Tibial nerve (tissue), 4 donors: ENCODE data around the gene ANO1. TPM values are rescaled to one million over a fixed set of nuclear protein-coding genes. Genes with fewer than 3 reads are reported as not detected.

Experiments
- DNase-seq, 2 donors: peaks; one replicate each; pipeline ENCODE4 v3.0.0-alpha.2; 2019; ENCODE audit warnings: low spot score in 2 of 2
- H3K27ac ChIP-seq, 4 donors: fragments of 200-600 bp; sonication (generic) in 3 of 4; one replicate each; pipeline ENCODE4 v1.5.1; 2017 to 2019; ENCODE audit warnings: mild to moderate bottlenecking in 1 of 4
- H3K27me3 ChIP-seq, 2 donors: fragments of 200-600 bp; sonication (generic) in 1 of 2; one replicate each; pipeline versions ENCODE4 v1.5.1 to v1.6.0; 2017 to 2019
- H3K36me3 ChIP-seq, 3 donors: fragments of 200-600 bp; sonication (generic); one replicate each; pipeline ENCODE4 v1.5.1; 2018 to 2019
- H3K4me1 ChIP-seq, 4 donors: fragments of 200-600 bp; sonication (generic) in 3 of 4; one replicate each; pipeline ENCODE4 v1.5.1; 2017 to 2019
- H3K4me3 ChIP-seq, 4 donors: fragments of 200-600 bp; sonication (generic) in 3 of 4; one replicate each; pipeline ENCODE4 v1.5.1; 2017 to 2019; ENCODE audit warnings: mild to moderate bottlenecking in 1 of 4, moderate library complexity in 1 of 4
- H3K9me3 ChIP-seq, 4 donors: fragments of 200-600 bp; sonication (generic) in 3 of 4; one replicate each; pipeline ENCODE4 v1.5.1; 2017 to 2019
- CTCF ChIP-seq, 5 experiments: fragments of 200-600 bp in 3 of 5; fragments of 450-650 bp in 2 of 5; sonication (generic) in 3 of 5; IDR thresholded peaks; one replicate each; pipeline ENCODE4 v1.5.1; 2016 to 2019; ENCODE audit warnings: antibody characterized with exemption in 5 of 5, mild to moderate bottlenecking in 3 of 5, moderate library complexity in 2 of 5
- EP300 ChIP-seq, 2 donors: sonication (generic); formaldehyde crosslinking; IDR thresholded peaks; one replicate each; pipeline ENCODE4 v1.6.1; 2017; ENCODE audit warnings: antibody characterized with exemption in 2 of 2, mild to moderate bottlenecking in 1 of 2
- POLR2A ChIP-seq, 2 donors: fragments of 450-650 bp; IDR thresholded peaks; one replicate each; pipeline ENCODE4 v1.6.1; 2017; ENCODE audit warnings: antibody characterized with exemption in 2 of 2, mild to moderate bottlenecking in 2 of 2, moderate library complexity in 2 of 2
- WGBS, 2 donors: methylation state at CpG; one replicate each; pipeline ENCODE4 v1.1.5; 2018; 5-methylcytosine and 5-hydroxymethylcytosine counted together
- total RNA-seq, 4 donors: library from RNA; depleted of rRNA; stranded (reverse); fragments of >200 nt; gene quantifications; one replicate each; pipeline ENCODE4 v1.1.0, GENCODE V29; 2016

ANO1 gene
- total RNA-seq, 4 donors from 2014 or later, result 1.7 to 6.3 (median 4.1) TPM

GRCh38 chr11:70060611-70061293 is 17.4 kb upstream of the ANO1 start:
- WGBS, 2 donors, result 79 to 85% methylated on average over 10 of the region's 10 CpGs
- DNase-seq, result no peak

GRCh38 chr11:70061734-70062133 is 16.4 kb upstream of the ANO1 start:
- TF ChIP-seq POLR2A (IDR thresholded peaks at IDR 0.05) (no peak), CTCF (IDR thresholded peaks at IDR 0.05) (no peak), EP300 (IDR thresholded peaks at IDR 0.05) (no peak)
- no peaks in the 10 kb centered on the region for H3K27me3 ChIP-seq
- no peak for DNase-seq
- H3K36me3 ChIP-seq, result no peaks in the 10 kb centered on the region
- WGBS, 2 donors, result 100% methylated on average over 1 of the region's 1 CpG
- H3K4me3 ChIP-seq, result no peak overlapping the region
- no peak overlapping the region for H3K27ac ChIP-seq
- H3K9me3 ChIP-seq, result no peaks in the 10 kb centered on the region
- no peaks in the 10 kb centered on the region for H3K4me1 ChIP-seq

More at GRCh38 chr11:70060611-70061293, 17.4 kb upstream of the ANO1 start:
- no peak for TF ChIP-seq EP300 (IDR thresholded peaks at IDR 0.05)
- TF ChIP-seq CTCF (IDR thresholded peaks at IDR 0.05), result no peak
- no peak for TF ChIP-seq POLR2A (IDR thresholded peaks at IDR 0.05)
- Histone ChIP-seq H3K4me1 (no peaks in the 10 kb centered on the region), H3K36me3 (no peaks in the 10 kb centered on the region), H3K9me3 (peaks cover 0 to 7% (median 0%) of the 10 kb centered on the region in 4 donors), H3K27me3 (no peaks in the 10 kb centered on the region), H3K4me3 (no peak overlapping the region), H3K27ac (no peak overlapping the region)

- Histone ChIP-seq H3K4me3 (no peak overlapping the region), H3K4me1 (no peaks in the 10 kb centered on the region), H3K27me3 (peaks cover 0 to 8% of the 10 kb centered on the region in 2 donors), H3K36me3 (no peaks in the 10 kb centered on the region), H3K9me3 (no peaks in the 10 kb centered on the region), H3K27ac (no peak overlapping the region)
- TF ChIP-seq POLR2A (IDR thresholded peaks at IDR 0.05) (no peak), EP300 (IDR thresholded peaks at IDR 0.05) (no peak), CTCF (IDR thresholded peaks at IDR 0.05) (no peak)
- 90 to 92% methylated on average over 8 of the region's 8 CpGs for WGBS, 2 donors
- DNase-seq, result no peak
These were observed 15.0 kb upstream of the ANO1 start for GRCh38 chr11:70063121-70063520.

GRCh38 chr11:70063555-70063954 is 14.6 kb upstream of the ANO1 start:
- no peaks in the 10 kb centered on the region for H3K9me3 ChIP-seq
- TF ChIP-seq EP300 (IDR thresholded peaks at IDR 0.05) (no peak), POLR2A (IDR thresholded peaks at IDR 0.05) (no peak), CTCF (IDR thresholded peaks at IDR 0.05) (no peak)
- 96 to 97% methylated on average over 4 of the region's 4 CpGs for WGBS, 2 donors
- no peak overlapping the region for H3K4me3 ChIP-seq
- H3K4me1 ChIP-seq, result no peaks in the 10 kb centered on the region
- DNase-seq, result no peak
- no peak overlapping the region for H3K27ac ChIP-seq
- peaks cover 0 to 13% of the 10 kb centered on the region in 2 donors for H3K27me3 ChIP-seq
- no peaks in the 10 kb centered on the region for H3K36me3 ChIP-seq

- WGBS, 2 donors, result 47 to 57% methylated on average over 10 of the region's 10 CpGs
These were observed 13.9 kb upstream of the ANO1 start for GRCh38 chr11:70064008-70064725.

More at GRCh38 chr11:70064008-70064725, 13.9 kb upstream of the ANO1 start:
- Histone ChIP-seq H3K9me3 (no peaks in the 10 kb centered on the region), H3K27me3 (peaks cover 0 to 18% of the 10 kb centered on the region in 2 donors), H3K4me3 (no peak overlapping the region), H3K4me1 (no peaks in the 10 kb centered on the region), H3K27ac (no peak overlapping the region), H3K36me3 (no peaks in the 10 kb centered on the region)
- no peak for TF ChIP-seq EP300 (IDR thresholded peaks at IDR 0.05)
- TF ChIP-seq CTCF (IDR thresholded peaks at IDR 0.05), result no peak
- no peak for TF ChIP-seq POLR2A (IDR thresholded peaks at IDR 0.05)
- DNase-seq, result no peak
